Measurements from ENCODE around the gene HGF. TPM values are rescaled to one million over a fixed set of nuclear protein-coding genes. Genes with fewer than 3 reads are reported as not detected.
A peak's percentile ranks its signal among the peaks of the same experiment; 100 is the strongest.

HGF gene
- total RNA-seq, 1 experiment from 2014 or later: 0.15 TPM

DNA sequence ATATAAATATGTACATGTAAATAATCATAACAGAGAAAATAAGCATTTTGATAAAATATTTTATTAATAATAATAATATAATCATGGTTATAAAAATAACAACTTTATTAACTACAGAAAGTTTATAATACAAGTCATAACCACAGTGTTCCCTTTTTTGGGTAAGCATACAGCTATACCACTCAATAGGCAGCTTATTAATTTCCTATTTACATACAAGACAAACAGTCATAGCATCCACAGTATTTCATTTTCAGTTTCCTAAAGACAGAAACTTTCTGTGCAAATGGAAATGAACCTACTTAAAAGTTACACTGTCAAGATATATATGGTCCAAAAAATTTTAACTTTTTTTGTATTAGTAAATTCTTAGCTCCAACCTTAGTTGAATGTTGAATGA is 70.9 kb downstream of the HGF start:
- POLR2A ChIA-PET (ENCODE audit: unreplicated experiment): no interaction called here
- Histone ChIP-seq H3K27ac (ENCODE audit: low read length) (no peak overlapping the region), H3K4me3 (ENCODE audit: low read length) (no peak overlapping the region), H3K4me2 (ENCODE audit: low read length) (no peak overlapping the region), H3K36me3 (ENCODE audit: low read depth, low read length) (no peaks in the 10 kb centered on the region), H3K4me1 (ENCODE audit: insufficient read depth, low read length) (peaks cover 4% of the 10 kb centered on the region), H3K9me2 (replicated peaks; ENCODE audit: low read length) (no peaks in the 10 kb centered on the region), H3K79me2 (ENCODE audit: low read length) (no peaks in the 10 kb centered on the region), H2AFZ (ENCODE audit: low read length) (no peak overlapping the region), H3K27me3 (ENCODE audit: low read length) (no peaks in the 10 kb centered on the region), H4K20me1 (ENCODE audit: low read length) (no peaks in the 10 kb centered on the region), H3K9ac (ENCODE audit: low read length) (no peak overlapping the region), H3F3A (ENCODE audit: low read length, unreplicated experiment) (no peaks in the 10 kb centered on the region), H3K9me3 (ENCODE audit: low read length) (no peaks in the 10 kb centered on the region)
- TF ChIP-seq, protein P1, sequence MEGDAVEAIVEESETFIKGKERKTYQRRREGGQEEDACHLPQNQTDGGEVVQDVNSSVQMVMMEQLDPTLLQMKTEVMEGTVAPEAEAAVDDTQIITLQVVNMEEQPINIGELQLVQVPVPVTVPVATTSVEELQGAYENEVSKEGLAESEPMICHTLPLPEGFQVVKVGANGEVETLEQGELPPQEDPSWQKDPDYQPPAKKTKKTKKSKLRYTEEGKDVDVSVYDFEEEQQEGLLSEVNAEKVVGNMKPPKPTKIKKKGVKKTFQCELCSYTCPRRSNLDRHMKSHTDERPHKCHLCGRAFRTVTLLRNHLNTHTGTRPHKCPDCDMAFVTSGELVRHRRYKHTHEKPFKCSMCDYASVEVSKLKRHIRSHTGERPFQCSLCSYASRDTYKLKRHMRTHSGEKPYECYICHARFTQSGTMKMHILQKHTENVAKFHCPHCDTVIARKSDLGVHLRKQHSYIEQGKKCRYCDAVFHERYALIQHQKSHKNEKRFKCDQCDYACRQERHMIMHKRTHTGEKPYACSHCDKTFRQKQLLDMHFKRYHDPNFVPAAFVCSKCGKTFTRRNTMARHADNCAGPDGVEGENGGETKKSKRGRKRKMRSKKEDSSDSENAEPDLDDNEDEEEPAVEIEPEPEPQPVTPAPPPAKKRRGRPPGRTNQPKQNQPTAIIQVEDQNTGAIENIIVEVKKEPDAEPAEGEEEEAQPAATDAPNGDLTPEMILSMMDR (conservative IDR thresholded peaks at IDR 0.05; ENCODE audit: low read depth, low read length): no peak
- TF ChIP-seq EZH2phosphoT487 (IDR thresholded peaks at IDR 0.05; ENCODE audit: borderline replicate concordance, low read length) (no peak), EZH2 (IDR thresholded peaks at IDR 0.05; ENCODE audit: low read length, unreplicated experiment) (no peak)
- intact Hi-C loops (cut with micrococcal nuclease): no loop called here
- no peak for DNase-seq
- CTCF ChIA-PET: no interaction called here
- no peak for ATAC-seq
- no TSS peak for BruUV-seq (replicated peaks)

DNA sequence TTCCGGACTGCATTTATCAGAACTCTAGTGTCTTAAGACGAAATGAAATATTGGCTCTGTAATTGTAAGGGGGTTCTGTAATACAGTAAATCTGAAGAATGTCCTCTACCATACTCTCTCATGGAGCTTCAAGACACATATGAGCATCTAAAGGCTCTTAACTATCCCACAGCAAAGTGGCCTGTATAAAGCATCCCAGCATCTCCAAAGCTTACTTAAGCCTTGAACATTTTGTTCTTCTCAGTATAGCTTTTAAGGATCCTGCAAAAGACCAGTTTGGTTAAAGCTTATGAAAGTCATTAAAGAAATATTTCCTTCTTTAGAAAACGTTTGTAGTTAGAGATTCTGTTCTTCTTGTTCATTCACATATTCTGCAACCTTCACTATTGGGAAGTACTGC is 75.1 kb downstream of the HGF start:
- Histone ChIP-seq H3F3A (ENCODE audit: low read length, unreplicated experiment) (no peaks in the 10 kb centered on the region), H3K9me3 (ENCODE audit: low read length) (no peaks in the 10 kb centered on the region), H3K9me2 (replicated peaks; ENCODE audit: low read length) (no peaks in the 10 kb centered on the region), H4K20me1 (ENCODE audit: low read length) (no peaks in the 10 kb centered on the region), H3K4me1 (ENCODE audit: insufficient read depth, low read length) (peaks cover 47% of the 10 kb centered on the region), H3K4me2 (ENCODE audit: low read length) (no peak overlapping the region), H3K27me3 (ENCODE audit: low read length) (no peaks in the 10 kb centered on the region), H3K27ac (ENCODE audit: low read length) (no peak overlapping the region), H2AFZ (ENCODE audit: low read length) (no peak overlapping the region), H3K79me2 (ENCODE audit: low read length) (no peaks in the 10 kb centered on the region), H3K9ac (ENCODE audit: low read length) (no peak overlapping the region), H3K36me3 (ENCODE audit: low read depth, low read length) (no peaks in the 10 kb centered on the region), H3K4me3 (ENCODE audit: low read length) (no peak overlapping the region)
- intact Hi-C loops (cut with micrococcal nuclease): loop anchor here (5.0 kb wide), 2 partner anchors 77 to 177 kb away; no protein-coding TSS in a partner anchor
- ChIA-PET CTCF (no interaction called here), POLR2A (ENCODE audit: unreplicated experiment) (no interaction called here)
- no peak for ATAC-seq
- no TSS peak for BruUV-seq (replicated peaks)
- no peak for DNase-seq
- no peak for TF ChIP-seq EZH2 (IDR thresholded peaks at IDR 0.05; ENCODE audit: low read length, unreplicated experiment)
- TF ChIP-seq EZH2phosphoT487 (IDR thresholded peaks at IDR 0.05; ENCODE audit: borderline replicate concordance, low read length): no peak
- TF ChIP-seq, protein P1 (conservative IDR thresholded peaks at IDR 0.05; ENCODE audit: low read depth, low read length): no peak

DNA sequence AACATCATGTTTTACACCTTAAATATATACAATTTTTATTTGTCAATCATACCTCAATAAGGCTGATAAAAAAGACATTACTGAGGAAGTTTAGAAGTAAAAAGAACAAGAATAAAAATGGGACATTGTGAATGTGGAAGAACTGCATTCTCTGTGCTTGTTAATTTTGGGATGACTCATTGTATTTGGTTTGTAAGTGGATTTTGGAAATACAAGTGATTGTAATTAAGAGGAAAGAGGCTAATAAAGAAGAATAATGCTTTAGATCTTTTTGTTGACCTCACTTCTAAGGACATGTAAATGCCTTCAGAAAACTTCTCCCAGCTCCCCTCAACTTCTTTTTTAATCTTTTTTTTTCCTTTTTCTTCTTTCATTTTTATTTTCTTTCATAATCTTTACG is 76.0 kb downstream of the HGF start:
- H3K4me1 ChIP-seq (ENCODE audit: insufficient read depth, low read length): peaks cover 53% of the 10 kb centered on the region
- POLR2A ChIA-PET (ENCODE audit: unreplicated experiment): interaction anchor here (0.7 kb wide), 1 partner anchor 257 kb away, joined by 4 read pairs; no protein-coding TSS in a partner anchor
- ATAC-seq: no peak; the same call in 1 of the 2 replicates
- intact Hi-C loops (cut with micrococcal nuclease): loop anchor here (5.0 kb wide), 2 partner anchors 77 to 177 kb away; no protein-coding TSS in a partner anchor
- H2AFZ ChIP-seq (ENCODE audit: low read length): no peak overlapping the region
- TF ChIP-seq, protein P1 (conservative IDR thresholded peaks at IDR 0.05; ENCODE audit: low read depth, low read length): no peak
- no peak for TF ChIP-seq EZH2 (IDR thresholded peaks at IDR 0.05; ENCODE audit: low read length, unreplicated experiment)
- TF ChIP-seq EZH2phosphoT487 (IDR thresholded peaks at IDR 0.05; ENCODE audit: borderline replicate concordance, low read length): no peak
- H3K9ac ChIP-seq (ENCODE audit: low read length): no peak overlapping the region
- H3K4me3 ChIP-seq (ENCODE audit: low read length): no peak overlapping the region
- no peaks in the 10 kb centered on the region for H3K9me2 ChIP-seq (replicated peaks; ENCODE audit: low read length)
- H3K79me2 ChIP-seq (ENCODE audit: low read length): no peaks in the 10 kb centered on the region
- CTCF ChIA-PET: no interaction called here
- peak; percentile 32 for DNase-seq
- no peaks in the 10 kb centered on the region for H3K27me3 ChIP-seq (ENCODE audit: low read length)
- H3F3A ChIP-seq (ENCODE audit: low read length, unreplicated experiment): no peaks in the 10 kb centered on the region
- H4K20me1 ChIP-seq (ENCODE audit: low read length): no peaks in the 10 kb centered on the region
- H3K27ac ChIP-seq (ENCODE audit: low read length): peak overlapping the region; percentile 89; the same call in 1 of the 2 replicates
- no peaks in the 10 kb centered on the region for H3K36me3 ChIP-seq (ENCODE audit: low read depth, low read length)
- 0 out of 2 replicates have a peak overlapping the region, but pooled peaks have one; percentile 15 for H3K4me2 ChIP-seq (ENCODE audit: low read length)
- no peaks in the 10 kb centered on the region for H3K9me3 ChIP-seq (ENCODE audit: low read length)
- BruUV-seq (replicated peaks): no TSS peak
